Stimulated activated naive CD8-positive, alpha-beta T cell treated with anti-CD3 and anti-CD28 coated beads, Interleukin-15, amount 100 ng/mL, for 72 hours (primary cell): Measurements from ENCODE around the gene SLC23A3.
A peak's percentile ranks its signal among the peaks of the same experiment; 100 is the strongest.

ENCODE experiments used
- ATAC-seq: fragments of 150-1000 bp; cut with Tn5 transposase; 2 replicates; pipeline ENCODE4 v1.10.0; 2021; ENCODE audit warnings: mild to moderate bottlenecking, moderate library complexity
- DNase-seq, 2 donors: peaks; one replicate each; pipeline ENCODE4 v3.0.0; 2021 to 2022
- H3K27ac Mint-ChIP-seq, 2 donors: one replicate each; pipeline ENCODE4 v1.8.0; 2022; ENCODE audit warnings: mild to moderate bottlenecking in 2 of 2, mixed read lengths in 2 of 2, moderate library complexity in 2 of 2
- H3K27me3 Mint-ChIP-seq: one replicate; pipeline ENCODE4 v1.8.0; 2022; ENCODE audit warnings: mixed read lengths
- H3K4me1 Mint-ChIP-seq: one replicate; pipeline ENCODE4 v1.8.0; 2022; ENCODE audit warnings: mild to moderate bottlenecking, mixed read lengths
- H3K4me3 Mint-ChIP-seq, 2 donors: one replicate each; pipeline ENCODE4 v1.8.0; 2022; ENCODE audit warnings: mild to moderate bottlenecking in 2 of 2, mixed read lengths in 2 of 2, moderate library complexity in 1 of 2
- H3K9me3 Mint-ChIP-seq, 2 donors: one replicate each; pipeline ENCODE4 v1.8.0; 2022; ENCODE audit warnings: mixed read lengths in 2 of 2

The SLC23A3 gene

GRCh38 chr2:219122202-219122980 lies 47.4 kb downstream of the SLC23A3 start:
- Mint-ChIP-seq H3K4me3 (no peak overlapping the region), H3K27me3 (no peaks in the 10 kb centered on the region), H3K4me1 (peaks cover 20% of the 10 kb centered on the region), H3K9me3 (no peaks in the 10 kb centered on the region), H3K27ac (no peak overlapping the region)
- ATAC-seq (no peak), DNase-seq (no peak)

GRCh38 chr2:219120082-219120481 lies 49.7 kb downstream of the SLC23A3 start:
- ATAC-seq (peak; percentile 50), DNase-seq (no peak)
- H3K4me3 Mint-ChIP-seq: no peak overlapping the region
- no peaks in the 10 kb centered on the region for H3K27me3 Mint-ChIP-seq
- no peak overlapping the region for H3K27ac Mint-ChIP-seq
- no peaks in the 10 kb centered on the region for H3K9me3 Mint-ChIP-seq
- peaks cover 28% of the 10 kb centered on the region for H3K4me1 Mint-ChIP-seq

GRCh38 chr2:219119422-219120043 lies 50.3 kb downstream of the SLC23A3 start:
- DNase-seq: peak; percentile 50 to 55
- no peaks in the 10 kb centered on the region for H3K9me3 Mint-ChIP-seq
- peaks cover 27% of the 10 kb centered on the region for H3K4me1 Mint-ChIP-seq
- no peak overlapping the region for H3K27ac Mint-ChIP-seq
- no peaks in the 10 kb centered on the region for H3K27me3 Mint-ChIP-seq
- H3K4me3 Mint-ChIP-seq: no peak overlapping the region
- no peak for ATAC-seq

- Mint-ChIP-seq H3K4me1 (peaks cover 18% of the 10 kb centered on the region), H3K4me3 (no peak overlapping the region), H3K27me3 (no peaks in the 10 kb centered on the region), H3K27ac (no peak overlapping the region), H3K9me3 (no peaks in the 10 kb centered on the region)
- ATAC-seq (no peak), DNase-seq (no peak)
Measured at GRCh38 chr2:219118504-219118903, 51.3 kb downstream of the SLC23A3 start.

- Mint-ChIP-seq H3K4me3 (no peak overlapping the region), H3K27ac (no peak overlapping the region), H3K4me1 (peaks cover 18% of the 10 kb centered on the region), H3K9me3 (no peaks in the 10 kb centered on the region), H3K27me3 (no peaks in the 10 kb centered on the region)
- ATAC-seq (no peak), DNase-seq (no peak)
Measured at GRCh38 chr2:219116776-219117646, 52.8 kb downstream of the SLC23A3 start.

- Mint-ChIP-seq H3K9me3 (no peaks in the 10 kb centered on the region), H3K4me1 (peaks cover 51% of the 10 kb centered on the region), H3K4me3 (no peak overlapping the region), H3K27ac (no peak overlapping the region), H3K27me3 (no peaks in the 10 kb centered on the region)
- DNase-seq (no peak), ATAC-seq (peak; percentile 34)
Measured at GRCh38 chr2:219112651-219113338, 57.0 kb downstream of the SLC23A3 start.

GRCh38 chr2:219112062-219112406 lies 57.8 kb downstream of the SLC23A3 start:
- Mint-ChIP-seq H3K4me1 (peaks cover 50% of the 10 kb centered on the region), H3K9me3 (no peaks in the 10 kb centered on the region), H3K4me3 (no peak overlapping the region), H3K27me3 (no peaks in the 10 kb centered on the region), H3K27ac (no peak overlapping the region)
- DNase-seq: no peak
- ATAC-seq: no peak
